DND-41 (cell line): ENCODE data around the gene KLHL20.
"Not testable (repeated sequence)": the region's sequence is repeated elsewhere in the genome, so short reads cannot be mapped to it uniquely, and the experiment has no call there.

Source experiments
- CTCF ChIP-seq: IDR thresholded peaks from 2 replicates; pipeline ENCODE4 v1.5.1; 2012; ENCODE audit warnings: borderline replicate concordance, low read length, moderate library complexity, mild to moderate bottlenecking; ENCODE audit not compliant: poor library complexity, severe bottlenecking; ENCODE audit errors: extremely low read depth
- EZH2 ChIP-seq: IDR thresholded peaks from 3 replicates; pipeline ENCODE4 v1.6.1; 2012; ENCODE audit warnings: borderline replicate concordance, low read depth, mild to moderate bottlenecking, moderate library complexity, low read length, inconsistent platforms; ENCODE audit not compliant: severe bottlenecking

GRCh38 chr1:173680152-173680551 is 34.6 kb upstream of the KLHL20 start:
- TF ChIP-seq CTCF, EZH2: not testable (repeated sequence)
